ENCODE results near the gene ARRB1.
"Not testable (repeated sequence)": the region's sequence is repeated elsewhere in the genome, so short reads cannot be mapped to it uniquely, and the experiment has no call there.

The ARRB1 gene

DNA sequence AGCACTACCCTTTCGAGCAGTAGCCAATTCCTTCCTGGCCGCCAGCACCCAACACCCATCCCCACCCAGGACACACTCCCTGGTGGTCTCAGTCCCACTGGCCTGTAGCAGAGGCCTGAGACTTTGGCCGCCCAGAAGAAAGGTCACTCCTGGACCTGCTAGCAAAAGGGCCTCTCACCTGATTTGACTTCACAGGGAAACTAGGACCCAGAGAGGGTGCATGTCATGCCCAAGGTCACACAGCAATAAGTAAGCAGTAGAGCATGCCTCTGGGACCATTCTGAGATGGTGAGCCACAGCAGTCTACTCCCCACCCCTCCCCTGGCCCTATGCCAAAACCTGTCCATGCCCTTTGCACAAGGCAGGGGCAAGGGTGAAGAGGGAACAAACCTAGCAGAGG lies 7.3 kb downstream of the ARRB1 start:
- no peak for DNase-seq (ENCODE audit: low read depth)

DNA sequence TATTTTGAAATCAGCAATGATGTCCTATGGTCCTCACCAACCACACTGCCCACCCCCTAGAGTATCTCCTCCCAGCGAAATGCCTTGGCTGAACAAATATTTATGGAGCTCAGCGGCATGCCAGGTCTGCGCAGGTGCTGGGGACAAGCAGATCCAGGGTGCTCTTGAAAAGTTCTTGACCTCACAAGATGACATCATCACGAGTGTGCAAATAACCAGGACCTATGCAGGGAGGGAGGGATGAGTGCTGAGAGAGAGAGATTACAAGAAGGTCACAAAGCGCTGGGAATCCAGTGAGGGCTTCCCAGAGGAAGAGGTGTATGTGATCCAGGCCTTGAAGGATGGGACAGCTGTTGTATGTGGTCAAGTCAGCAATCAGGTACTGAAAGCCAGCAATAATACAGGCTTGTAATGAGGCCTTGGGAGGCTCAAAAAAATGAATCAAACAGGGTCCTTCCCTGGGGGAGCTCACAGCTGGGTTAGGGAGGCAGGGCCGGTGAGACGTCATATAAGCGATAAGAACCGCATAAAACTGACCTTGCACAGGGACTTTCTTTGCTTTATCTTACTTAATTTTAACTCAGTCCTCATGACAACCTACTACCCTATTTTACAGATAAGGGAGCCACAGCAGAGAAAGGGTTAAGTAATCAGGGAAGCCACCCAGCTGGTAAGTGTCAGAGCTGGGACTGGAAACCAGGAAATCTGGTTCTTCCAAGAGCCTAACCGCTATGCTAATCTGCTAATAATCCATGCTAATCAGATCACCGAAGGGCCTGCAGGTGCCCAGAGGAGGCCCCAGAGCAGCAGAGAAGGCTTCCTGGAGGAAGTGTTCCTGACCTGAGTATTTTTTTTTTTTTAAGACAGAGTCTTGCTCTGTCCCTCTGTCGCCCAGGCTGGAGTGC lies 8.2 kb downstream of the ARRB1 start:
- no peak for DNase-seq (ENCODE audit: low read depth)

DNA sequence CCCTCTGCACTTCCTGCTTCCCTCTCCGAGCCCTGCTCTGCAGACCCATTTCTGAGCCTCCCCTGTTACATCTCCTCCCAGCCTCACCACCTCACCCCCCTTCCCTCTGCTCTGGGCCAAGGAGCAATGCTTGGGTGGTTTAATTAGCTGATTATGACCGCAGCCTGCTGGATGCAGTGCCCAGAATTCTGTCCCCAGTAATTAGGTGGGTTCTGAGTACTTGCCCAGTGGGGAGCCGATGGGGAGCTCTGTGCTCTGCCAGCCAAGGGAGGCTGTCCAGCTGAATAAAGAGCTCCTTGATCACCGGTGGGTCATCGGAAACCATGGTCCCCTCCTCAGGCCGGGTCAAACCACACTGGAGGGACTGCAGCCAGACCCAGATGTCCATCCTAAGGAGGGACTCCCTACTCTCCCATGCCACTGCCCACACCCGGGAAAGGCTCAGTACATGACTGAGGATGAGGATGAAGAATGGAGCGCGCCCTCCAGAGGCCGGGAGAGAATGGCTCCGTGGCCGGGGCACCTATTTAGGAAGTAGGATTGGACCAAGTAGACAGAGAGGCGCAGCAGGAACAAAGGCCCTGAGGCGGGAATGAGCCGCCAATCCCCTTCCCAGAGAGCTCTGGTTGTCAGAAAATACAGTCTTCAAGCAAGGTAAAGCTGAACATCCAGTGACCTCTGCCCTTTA lies 9.1 kb downstream of the ARRB1 start:
- DNase-seq (ENCODE audit: low read depth) = no peak

DNA sequence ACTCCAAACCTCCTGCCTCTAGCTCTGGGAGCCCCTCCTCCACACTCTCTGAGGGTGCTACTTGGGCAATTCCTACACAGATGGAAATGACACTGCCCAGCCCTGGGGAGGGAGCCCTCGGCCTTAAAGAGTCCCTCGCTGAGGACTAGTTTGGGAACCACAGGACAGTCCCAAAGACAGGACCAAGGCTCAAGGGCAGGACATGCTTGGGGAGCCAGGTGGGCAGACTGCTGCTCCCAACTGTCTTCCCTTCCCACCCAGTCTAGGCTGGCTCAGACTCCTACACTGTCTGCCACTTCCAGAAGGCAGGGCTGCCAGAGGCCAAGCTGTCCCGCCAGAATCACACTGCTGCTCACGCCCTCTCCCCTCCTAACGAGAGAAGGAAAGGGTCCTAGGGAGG lies 9.8 kb downstream of the ARRB1 start:
- DNase-seq (ENCODE audit: low read depth) = no peak

DNA sequence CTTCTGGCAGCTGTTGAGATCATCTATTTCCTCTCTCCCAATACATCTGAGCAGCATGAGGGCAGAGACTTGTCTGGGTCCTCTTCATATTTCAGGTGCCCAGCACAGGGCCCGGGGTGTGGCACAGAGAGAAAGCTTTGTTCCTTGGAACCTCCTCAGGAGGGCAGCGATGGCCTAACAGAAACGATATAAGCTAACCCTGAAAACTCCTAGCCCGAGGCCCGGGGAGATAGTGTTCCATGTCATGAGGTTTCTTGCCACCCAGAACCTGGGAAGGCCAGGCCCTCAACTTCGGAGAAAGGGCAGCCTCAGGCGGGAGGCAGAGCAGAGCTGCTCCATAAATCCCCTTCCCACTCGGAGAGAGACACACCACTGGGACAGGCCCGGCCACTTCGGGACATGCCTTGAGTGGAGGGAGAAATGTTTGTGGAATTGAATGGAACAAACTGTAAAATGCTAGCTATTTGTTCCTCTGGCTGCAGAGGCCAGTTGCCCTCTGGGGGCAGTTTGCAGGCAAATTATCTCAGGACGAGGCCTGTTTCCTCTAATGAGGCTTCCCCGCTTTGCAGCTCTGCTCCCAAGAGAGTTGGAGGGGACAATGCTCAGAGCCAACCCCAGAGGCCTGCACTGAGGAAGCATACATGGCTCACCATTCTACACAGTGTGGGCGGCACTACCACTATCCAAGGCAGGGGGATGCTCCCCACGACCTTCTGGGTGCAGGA lies 11.6 kb downstream of the ARRB1 start:
- DNase-seq (ENCODE audit: low read depth) = no peak

DNA sequence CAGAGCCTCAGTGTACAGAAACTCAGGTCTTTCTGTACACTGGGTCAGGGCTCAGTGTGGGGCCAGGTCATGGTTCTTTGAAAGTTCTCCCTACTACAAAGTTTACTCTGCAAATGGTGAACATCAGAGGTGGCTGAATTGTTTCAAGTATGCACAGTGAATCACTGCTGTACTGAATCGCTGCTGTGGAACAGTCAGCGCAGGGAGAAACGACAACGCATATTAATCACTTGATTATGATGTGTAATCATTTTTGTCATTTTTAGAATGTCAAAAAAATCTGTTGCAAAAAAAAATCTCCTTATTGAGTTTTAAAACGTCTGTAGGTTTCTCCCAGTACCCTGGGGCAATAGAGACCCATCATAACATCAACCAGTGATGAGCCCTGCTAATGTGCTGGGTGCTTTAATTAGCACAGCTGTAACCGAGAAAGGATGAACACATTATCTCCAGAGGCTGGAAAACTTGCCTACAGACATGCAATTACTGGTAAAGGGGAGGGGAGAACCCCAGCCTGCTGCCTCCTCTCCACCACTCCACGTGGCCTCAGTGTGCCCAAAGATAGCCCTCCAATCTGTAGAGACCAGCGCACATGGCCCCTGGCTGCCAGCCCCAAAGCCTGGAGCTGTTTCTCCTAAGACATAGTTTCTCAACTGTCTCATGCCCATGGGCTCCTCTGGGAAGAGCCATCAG lies 12.8 kb downstream of the ARRB1 start:
- no peak for DNase-seq (ENCODE audit: low read depth)

DNA sequence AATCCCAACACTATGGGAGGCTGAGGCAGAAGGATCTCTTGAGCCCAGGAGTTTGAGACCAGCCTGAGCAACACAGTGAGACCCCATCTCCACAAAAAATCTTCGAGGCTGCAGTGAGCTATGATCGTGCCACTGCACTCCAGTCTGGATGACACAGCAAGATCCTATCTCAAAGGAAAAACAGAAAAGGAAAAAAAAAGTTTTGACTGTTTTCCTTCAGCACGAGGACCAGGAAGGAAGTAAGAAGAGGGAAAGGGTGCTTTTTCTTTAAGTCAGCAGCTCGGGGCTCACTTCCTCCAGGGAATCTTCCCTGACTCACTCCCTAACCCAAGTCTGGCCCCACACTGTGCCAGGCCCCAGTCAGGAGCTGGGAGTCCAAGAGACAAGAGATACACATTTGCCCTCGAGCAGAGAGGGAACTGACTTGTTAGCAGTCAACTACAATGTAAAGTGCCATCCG lies 14.2 kb downstream of the ARRB1 start:
- DNase-seq (ENCODE audit: low read depth) = no peak

DNA sequence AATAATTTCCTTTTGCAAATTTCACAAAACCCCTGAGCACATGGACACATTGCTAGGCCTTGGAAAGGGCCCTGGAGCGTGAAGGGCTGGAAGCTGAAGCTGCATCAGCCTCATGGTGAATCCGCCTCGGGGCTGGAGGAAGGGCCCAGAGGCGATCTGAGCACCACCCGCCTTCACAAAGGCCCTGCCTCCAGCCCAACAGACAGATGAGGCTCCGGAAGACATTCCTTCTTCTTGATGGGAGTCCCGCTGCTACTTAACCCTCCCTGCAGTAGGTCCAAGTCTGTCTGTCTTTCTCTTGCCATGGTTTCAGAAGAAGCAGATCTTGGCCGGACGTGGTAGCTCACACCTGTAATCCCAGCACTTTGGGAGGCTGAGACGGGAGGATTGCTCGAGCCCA lies 16.5 kb downstream of the ARRB1 start:
- no peak for DNase-seq (ENCODE audit: low read depth)

DNA sequence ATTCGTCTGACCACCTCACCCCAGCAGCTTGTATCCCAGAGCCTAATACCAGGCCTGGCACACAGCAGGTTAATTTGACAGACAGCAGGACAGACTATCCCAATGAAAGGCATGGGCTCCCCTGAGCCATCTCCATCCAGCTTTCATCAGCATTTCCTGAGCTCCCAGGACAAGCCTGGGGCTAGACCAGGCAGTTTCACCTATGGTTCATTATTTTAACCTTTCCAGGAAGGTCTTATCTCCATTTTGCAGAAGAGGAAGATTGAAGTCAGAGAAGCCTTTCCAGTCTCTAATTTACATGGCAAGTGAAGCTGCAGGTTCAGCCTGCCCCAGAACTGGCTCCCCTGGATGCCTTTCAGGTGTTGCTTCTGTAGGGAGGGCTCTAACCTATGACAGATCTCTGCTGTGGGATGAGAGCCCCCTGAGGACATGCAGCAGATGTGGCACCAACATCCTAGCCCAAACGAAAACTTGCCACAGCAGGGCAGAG lies 17.0 kb downstream of the ARRB1 start:
- DNase-seq (ENCODE audit: low read depth) = no peak

DNA sequence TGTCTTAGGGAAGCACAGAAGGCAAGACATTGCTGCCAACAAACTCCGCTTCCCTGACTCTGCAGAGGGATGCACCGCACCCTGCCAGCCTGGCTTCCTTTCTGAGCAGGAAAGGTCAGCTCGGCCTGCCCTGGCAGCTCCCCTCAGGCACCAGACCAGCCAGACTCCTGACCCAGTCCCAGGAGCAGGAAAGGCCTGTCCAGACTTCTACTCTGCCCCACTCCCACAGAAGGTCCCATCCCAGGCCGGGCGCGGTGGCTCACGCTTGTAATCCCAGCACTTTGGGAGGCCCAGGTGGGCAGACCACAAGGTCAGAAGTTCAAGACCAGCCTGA lies 17.7 kb downstream of the ARRB1 start:
- DNase-seq (ENCODE audit: low read depth) = no peak

DNA sequence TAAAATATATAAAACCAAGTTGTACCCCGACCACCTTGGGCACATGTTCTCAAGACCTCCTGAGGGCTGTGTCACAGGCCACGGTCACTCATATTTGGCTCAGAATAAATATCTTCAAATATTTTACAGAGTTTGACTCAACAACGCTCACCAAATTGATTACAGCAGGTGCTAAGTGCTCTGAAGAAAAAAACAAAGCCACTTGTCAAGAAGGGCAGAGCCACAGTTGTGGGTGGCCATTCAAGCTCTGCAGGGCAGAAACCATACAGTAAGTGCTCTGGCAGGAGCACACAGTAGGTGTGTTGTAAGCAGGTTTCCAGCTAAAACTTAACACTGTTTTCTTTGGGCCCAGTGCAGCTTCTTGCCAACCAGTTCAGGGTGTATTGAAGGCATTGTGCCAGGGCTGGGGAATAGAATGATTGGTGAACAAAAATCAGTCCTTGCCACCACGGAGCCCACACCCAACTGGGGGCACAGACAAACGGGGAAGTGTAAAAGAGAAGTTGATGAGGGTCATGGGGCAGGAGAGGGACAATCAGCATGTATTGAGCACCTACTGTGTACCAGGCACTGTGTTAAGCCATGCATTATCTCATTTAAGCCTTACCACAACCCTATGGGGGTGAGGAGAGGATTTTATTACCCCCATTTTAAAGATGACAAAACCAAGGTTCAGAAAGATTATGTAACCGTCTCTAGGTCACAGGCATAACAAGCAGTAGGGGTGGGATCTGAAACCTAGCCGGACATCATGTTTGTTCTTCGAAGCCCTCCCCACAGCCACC lies 18.2 kb downstream of the ARRB1 start:
- no peak for DNase-seq (ENCODE audit: low read depth)

DNA sequence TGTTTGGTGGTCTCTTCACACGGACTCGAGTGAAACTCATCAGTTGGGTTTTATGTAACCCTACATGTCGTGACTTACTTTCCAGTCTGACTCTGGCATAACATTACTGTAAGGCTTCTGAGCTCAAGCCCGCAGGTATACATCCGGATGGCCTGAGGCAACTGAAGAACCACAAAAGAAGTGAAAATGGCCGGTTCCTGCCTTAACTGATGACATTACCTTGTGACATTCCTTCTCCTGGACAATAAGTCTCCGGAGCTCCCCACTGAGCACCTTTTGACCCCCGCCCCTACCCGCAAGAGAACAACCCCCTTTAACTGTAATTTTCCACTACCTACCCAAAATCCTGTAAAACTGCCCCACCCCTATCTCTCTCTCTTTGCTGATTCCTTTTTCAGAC lies 19.7 kb downstream of the ARRB1 start:
- DNase-seq (ENCODE audit: low read depth) = not testable (repeated sequence)

DNA sequence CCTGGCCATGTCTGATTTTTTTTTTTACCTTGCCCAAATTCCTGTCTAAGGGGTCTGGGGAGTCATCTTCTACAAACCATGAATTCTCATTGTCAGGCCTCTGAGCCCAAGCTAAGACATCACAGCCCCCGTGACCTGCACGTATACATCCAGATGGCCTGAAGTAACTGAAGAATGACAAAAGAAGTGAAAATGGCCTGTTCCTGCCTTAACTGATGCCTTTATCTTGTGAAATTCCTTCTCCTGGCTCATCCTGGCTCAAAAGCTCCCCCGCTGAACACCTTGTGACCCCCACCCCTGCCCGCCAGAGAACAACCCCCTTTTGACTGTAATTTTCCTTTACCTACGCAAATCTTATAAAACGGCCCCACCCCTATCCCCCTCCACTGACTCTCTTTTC lies 20.2 kb downstream of the ARRB1 start:
- not testable (repeated sequence) for DNase-seq (ENCODE audit: low read depth)

DNA sequence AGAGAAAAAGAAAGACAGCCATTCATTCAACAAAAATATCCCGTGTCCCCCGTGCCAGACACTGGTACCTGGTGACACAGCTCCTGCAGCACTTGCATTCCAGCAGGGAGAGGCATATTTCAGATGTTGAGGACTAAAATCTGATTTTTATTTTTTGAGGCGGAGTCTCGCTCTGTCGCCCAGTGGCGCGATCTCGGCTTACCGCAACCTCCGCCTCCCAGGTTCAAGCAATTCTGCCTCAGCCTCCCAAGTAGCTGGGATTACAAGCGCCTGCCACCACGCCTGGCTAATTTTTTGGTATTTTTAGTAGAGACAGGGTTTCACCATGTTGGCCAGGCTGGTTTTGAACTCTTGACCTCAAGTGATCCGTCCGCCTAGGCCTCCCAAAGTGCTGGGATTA lies 20.6 kb downstream of the ARRB1 start:
- not testable (repeated sequence) for DNase-seq (ENCODE audit: low read depth)

DNA sequence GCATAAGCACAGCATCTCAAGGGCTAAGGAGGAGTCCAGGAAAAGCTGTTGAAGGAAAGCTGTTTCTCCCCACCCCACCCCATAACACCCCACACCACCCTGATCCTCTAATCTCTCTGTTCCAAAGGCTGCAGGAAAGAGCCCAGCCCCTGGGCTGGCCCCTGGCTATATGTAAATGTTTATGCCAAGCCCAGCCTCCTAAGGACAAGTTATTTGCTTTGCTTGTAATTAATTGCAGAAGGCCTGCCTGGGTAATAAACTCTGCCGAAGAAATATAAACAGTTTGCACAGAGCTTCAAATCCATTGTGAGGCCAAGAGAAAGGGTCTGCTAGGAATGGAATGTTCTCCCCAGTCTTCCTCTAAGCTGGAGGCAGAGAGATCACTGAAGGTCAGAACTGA lies 21.2 kb downstream of the ARRB1 start:
- peak; percentile 19 for DNase-seq (ENCODE audit: low read depth)

DNA sequence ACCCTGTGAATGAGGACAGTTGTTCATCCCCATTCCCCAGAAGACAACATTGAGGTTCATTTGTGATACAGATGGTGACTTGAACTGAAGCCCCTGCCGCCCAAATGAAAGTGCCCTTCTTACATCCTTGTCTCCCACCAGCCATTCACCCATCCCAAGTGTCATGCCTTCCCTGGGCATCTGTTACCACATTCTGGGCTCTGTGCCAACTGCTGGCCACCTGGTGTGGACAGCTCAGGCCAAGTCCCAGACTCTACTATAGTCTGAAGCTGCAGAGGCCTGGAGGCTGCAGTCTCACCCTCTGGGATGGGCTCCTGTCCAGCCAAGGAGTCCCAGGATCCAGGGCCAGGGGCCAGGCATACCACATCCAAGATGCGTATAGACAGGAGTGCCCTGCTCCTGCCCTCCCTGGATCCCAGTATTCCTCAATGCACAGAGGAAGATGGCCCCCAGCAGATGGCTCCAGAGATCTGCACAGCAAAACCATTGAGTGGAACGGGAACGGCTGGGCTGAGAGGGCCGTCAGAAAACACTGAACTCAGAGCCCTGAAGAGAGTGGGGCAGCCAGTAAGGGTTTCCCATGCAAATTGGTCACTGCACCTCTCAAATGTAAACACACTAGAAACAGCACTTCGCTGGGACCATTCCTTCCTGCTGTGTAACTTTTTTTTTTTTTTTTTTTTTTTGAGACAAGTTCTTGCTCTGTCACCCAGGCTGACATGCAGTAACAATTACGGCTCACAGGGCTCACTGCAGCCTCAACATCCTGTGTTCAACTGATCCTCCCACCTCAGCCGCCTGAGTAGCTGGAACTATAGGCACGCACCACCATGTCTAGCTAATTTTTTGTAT lies 22.8 kb downstream of the ARRB1 start:
- DNase-seq (ENCODE audit: low read depth) = peak; percentile 64

DNA sequence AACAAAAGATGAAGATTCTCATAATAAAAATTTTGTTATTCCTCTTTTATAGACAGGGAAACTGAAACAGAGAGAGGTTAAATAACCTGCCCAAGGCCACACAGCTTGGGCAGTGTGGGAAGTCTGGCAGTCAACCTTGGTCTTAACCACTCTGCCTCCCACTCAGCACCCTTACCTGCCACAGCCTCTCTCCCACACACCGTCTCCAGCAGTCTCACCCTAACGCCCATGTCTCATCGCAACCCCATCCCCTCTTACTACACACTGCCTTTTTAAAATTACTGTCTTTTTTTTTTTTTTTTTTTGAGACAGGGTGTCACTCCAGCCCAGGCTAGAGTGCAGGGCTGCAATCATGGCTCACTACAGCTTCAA lies 25.0 kb downstream of the ARRB1 start:
- DNase-seq (ENCODE audit: low read depth) = no peak

DNA sequence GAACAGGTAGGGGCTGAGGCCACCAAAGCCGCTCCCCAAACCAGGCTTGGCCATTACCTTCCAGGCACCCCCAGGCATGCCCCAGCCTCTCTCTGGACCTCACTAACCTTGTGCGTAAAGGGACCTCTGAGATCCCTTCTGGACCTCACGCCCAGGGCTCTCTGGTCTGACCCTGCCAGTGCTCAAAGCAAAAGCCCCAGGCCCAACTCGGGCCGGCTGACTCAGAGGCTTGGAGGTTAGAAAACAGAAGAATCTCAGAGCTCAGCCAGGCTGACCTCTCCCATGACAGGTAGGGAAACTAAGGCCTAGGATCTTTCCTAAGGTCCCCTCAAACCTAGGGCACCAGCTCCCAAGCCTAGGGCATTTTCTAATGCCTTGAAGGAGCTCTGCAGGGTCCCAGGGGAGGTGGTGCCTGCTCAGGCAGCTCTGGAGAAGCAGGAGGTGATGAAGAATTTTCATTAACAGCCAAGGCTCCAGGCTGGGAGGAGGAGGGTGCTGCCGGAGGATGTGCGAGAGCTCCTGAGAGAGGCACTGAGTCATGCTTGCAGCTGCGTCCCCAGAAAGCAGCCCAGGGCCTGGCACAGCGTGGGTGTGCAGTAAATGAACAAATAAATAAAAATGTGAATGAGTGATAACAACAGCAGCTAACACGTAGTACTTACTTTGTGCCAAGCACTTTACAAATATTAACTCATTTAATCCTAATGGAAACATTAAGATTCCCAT lies 25.6 kb downstream of the ARRB1 start:
- peak; percentile 40 for DNase-seq (ENCODE audit: low read depth)

DNA sequence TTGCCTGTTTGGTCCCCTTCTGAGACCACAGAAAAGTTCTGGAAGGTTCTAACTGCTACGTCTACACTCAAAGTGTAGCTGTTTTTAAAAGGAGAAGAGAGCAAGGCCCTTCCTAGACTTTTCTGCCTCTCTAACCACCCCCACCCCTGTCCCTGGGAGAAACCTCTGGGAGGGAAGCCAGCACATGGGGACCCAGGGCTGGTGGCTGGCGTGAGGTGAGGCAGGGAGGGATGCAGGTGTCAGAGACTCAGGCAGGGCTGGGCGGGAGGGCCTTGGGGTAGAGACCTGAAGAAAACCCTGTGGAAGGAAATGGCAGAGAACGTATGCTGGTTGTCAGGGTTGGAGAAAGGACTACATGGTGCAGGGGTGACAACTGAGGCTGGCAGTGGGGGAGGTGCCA lies 26.7 kb downstream of the ARRB1 start:
- no peak for DNase-seq (ENCODE audit: low read depth)

DNA sequence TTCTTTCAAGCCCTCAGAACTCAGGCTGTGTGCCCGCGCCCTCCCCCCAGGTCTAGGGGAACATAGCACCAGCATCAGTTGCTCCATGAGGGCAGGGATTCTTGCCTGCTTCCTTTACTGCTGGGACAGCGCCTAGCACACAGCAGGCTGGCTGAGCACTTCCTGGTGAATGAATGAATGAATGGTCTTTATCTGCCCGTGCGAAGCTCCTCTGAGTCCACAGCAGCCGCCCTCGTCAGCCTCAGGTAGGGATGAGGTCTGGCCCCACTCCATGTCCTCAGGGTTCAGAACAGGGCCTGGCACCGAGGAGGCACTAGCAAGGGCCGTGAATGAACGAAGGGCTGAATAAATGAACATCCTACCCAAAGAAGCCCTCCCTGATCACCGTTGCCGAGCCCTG lies 27.3 kb downstream of the ARRB1 start:
- no peak for DNase-seq (ENCODE audit: low read depth)
